Tibial nerve (tissue), 4 donors: ENCODE measurements around the gene CD72.

Source experiments
- CTCF ChIP-seq, 5 experiments: fragments of 200-600 bp in 3 of 5; fragments of 450-650 bp in 2 of 5; sonication (generic) in 3 of 5; IDR thresholded peaks; one replicate each; pipeline ENCODE4 v1.5.1; 2016 to 2019; ENCODE audit warnings: antibody characterized with exemption in 5 of 5, mild to moderate bottlenecking in 3 of 5, moderate library complexity in 2 of 5
- EP300 ChIP-seq, 2 donors: sonication (generic); formaldehyde crosslinking; IDR thresholded peaks; one replicate each; pipeline ENCODE4 v1.6.1; 2017; ENCODE audit warnings: antibody characterized with exemption in 2 of 2, mild to moderate bottlenecking in 1 of 2
- POLR2A ChIP-seq, 2 donors: fragments of 450-650 bp; IDR thresholded peaks; one replicate each; pipeline ENCODE4 v1.6.1; 2017; ENCODE audit warnings: antibody characterized with exemption in 2 of 2, mild to moderate bottlenecking in 2 of 2, moderate library complexity in 2 of 2

- TF ChIP-seq CTCF (IDR thresholded peaks at IDR 0.05) = no peak
- no peak for TF ChIP-seq EP300 (IDR thresholded peaks at IDR 0.05)
- no peak for TF ChIP-seq POLR2A (IDR thresholded peaks at IDR 0.05)
Observed at GRCh38 chr9:35598866-35599590, 19.2 kb downstream of the CD72 start.
